ENCODE results near the gene SUOX. TPM values are rescaled to one million over a fixed set of nuclear protein-coding genes. Genes with fewer than 3 reads are reported as not detected.

The SUOX gene
- total and polyA plus RNA-seq, 3 donors from 2014 or later = 9.5 to 14.3 (median 14.1) TPM

DNA sequence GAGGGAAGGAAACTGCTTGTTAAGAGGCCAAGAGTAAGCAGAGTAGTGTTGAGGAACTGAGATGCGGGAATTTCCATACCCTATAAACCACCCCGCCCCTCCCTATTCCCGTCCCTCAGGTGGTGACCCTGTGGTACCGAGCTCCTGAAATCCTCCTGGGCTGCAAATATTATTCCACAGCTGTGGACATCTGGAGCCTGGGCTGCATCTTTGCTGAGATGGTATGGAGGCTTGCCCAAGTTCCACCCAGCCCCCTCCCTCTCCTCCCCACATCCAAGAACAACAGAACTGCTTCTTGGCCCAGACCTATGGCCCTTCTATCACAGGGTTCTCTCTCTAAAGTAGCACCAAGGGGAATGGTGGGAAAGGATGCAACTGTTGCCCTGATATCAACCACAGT lies 27.7 kb upstream of the SUOX start:
- intact Hi-C loops (cut with DNase I; ENCODE audit: low total_unique reads) = no loop called here
- Histone ChIP-seq H3K27ac (no peak overlapping the region), H3K4me1 (peaks cover 29% of the 10 kb centered on the region), H3K4me3 (no peak overlapping the region), H3K27me3 (no peaks in the 10 kb centered on the region), H3K36me3 (ENCODE audit: low read depth, missing control alignments) (no peaks in the 10 kb centered on the region), H3K9me3 (no peaks in the 10 kb centered on the region)
- no peak for TF ChIP-seq POLR2A (IDR thresholded peaks at IDR 0.05)
- TF ChIP-seq, protein P1, sequence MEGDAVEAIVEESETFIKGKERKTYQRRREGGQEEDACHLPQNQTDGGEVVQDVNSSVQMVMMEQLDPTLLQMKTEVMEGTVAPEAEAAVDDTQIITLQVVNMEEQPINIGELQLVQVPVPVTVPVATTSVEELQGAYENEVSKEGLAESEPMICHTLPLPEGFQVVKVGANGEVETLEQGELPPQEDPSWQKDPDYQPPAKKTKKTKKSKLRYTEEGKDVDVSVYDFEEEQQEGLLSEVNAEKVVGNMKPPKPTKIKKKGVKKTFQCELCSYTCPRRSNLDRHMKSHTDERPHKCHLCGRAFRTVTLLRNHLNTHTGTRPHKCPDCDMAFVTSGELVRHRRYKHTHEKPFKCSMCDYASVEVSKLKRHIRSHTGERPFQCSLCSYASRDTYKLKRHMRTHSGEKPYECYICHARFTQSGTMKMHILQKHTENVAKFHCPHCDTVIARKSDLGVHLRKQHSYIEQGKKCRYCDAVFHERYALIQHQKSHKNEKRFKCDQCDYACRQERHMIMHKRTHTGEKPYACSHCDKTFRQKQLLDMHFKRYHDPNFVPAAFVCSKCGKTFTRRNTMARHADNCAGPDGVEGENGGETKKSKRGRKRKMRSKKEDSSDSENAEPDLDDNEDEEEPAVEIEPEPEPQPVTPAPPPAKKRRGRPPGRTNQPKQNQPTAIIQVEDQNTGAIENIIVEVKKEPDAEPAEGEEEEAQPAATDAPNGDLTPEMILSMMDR (IDR thresholded peaks at IDR 0.05) = no peak
- DNase-seq = peak; percentile 54
- 53 to 90% methylated on average over 4 of the region's 4 CpGs for WGBS, 2 donors

DNA sequence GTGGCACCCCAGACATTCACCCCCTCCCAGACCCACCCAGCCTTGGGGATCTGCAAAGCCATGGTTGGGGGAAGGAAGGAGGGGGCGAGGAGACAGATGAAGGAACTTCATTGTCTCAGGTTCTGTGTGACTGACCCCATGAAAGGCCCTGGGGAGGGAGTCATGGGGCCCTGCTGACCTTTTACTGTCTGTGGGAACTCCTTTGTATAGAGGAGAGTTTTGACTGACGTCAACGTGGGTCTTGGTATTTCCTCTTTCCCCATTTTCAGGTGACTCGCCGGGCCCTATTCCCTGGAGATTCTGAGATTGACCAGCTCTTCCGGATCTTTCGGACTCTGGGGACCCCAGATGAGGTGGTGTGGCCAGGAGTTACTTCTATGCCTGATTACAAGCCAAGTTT lies 26.3 kb upstream of the SUOX start:
- no peaks in the 10 kb centered on the region for H3K27me3 ChIP-seq
- no peak for TF ChIP-seq POLR2A (IDR thresholded peaks at IDR 0.05)
- TF ChIP-seq, protein P1 (IDR thresholded peaks at IDR 0.05) = no peak
- H3K36me3 ChIP-seq (ENCODE audit: low read depth, missing control alignments) = no peaks in the 10 kb centered on the region
- H3K9me3 ChIP-seq = no peaks in the 10 kb centered on the region
- no peak overlapping the region for H3K4me3 ChIP-seq
- H3K27ac ChIP-seq = no peak overlapping the region
- H3K4me1 ChIP-seq = peaks cover 27% of the 10 kb centered on the region
- no peak for DNase-seq
- 90 to 93% methylated on average over 7 of the region's 7 CpGs for WGBS, 2 donors
- intact Hi-C loops (cut with DNase I; ENCODE audit: low total_unique reads) = no loop called here

DNA sequence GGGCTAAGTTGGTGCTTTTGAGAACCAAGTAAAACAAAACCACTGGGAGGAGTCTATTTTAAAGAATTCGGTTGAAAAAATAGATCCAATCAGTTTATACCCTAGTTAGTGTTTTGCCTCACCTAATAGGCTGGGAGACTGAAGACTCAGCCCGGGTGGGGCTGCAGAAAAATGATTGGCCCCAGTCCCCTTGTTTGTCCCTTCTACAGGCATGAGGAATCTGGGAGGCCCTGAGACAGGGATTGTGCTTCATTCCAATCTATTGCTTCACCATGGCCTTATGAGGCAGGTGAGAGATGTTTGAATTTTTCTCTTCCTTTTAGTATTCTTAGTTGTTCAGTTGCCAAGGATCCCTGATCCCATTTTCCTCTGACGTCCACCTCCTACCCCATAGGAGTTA lies 25.0 kb upstream of the SUOX start:
- no peaks in the 10 kb centered on the region for H3K27me3 ChIP-seq
- H3K4me3 ChIP-seq = no peak overlapping the region
- H3K36me3 ChIP-seq (ENCODE audit: low read depth, missing control alignments) = no peaks in the 10 kb centered on the region
- WGBS, 2 donors = 62 to 63% methylated on average over 3 of the region's 3 CpGs
- no peaks in the 10 kb centered on the region for H3K9me3 ChIP-seq
- peaks cover 26% of the 10 kb centered on the region for H3K4me1 ChIP-seq
- intact Hi-C loops (cut with DNase I; ENCODE audit: low total_unique reads) = no loop called here
- no peak for DNase-seq
- TF ChIP-seq, protein P1 (IDR thresholded peaks at IDR 0.05) = no peak
- no peak for TF ChIP-seq POLR2A (IDR thresholded peaks at IDR 0.05)
- no peak overlapping the region for H3K27ac ChIP-seq

DNA sequence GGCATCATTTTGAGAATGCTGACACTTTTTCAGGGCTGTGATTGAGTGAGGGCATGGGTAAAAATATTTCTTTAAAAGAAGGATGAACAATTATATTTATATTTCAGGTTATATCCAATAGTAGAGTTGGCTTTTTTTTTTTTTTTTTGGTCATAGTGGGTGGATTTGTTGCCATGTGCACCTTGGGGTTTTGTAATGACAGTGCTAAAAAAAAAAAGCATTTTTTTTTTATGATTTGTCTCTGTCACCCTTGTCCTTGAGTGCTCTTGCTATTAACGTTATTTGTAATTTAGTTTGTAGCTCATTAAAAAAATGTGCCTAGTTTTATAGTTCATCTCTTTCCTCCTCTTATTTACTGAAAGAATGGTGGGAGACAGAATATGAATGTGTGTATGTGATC lies 24.6 kb upstream of the SUOX start:
- intact Hi-C loops (cut with DNase I; ENCODE audit: low total_unique reads) = no loop called here
- 23 to 30% methylated on average over 1 of the region's 1 CpG for WGBS, 2 donors
- Histone ChIP-seq H3K9me3 (no peaks in the 10 kb centered on the region), H3K27me3 (no peaks in the 10 kb centered on the region), H3K36me3 (ENCODE audit: low read depth, missing control alignments) (no peaks in the 10 kb centered on the region), H3K4me3 (no peak overlapping the region), H3K4me1 (peaks cover 26% of the 10 kb centered on the region), H3K27ac (peak overlapping the region; percentile 71 to 93)
- no peak for DNase-seq
- TF ChIP-seq POLR2A (IDR thresholded peaks at IDR 0.05) = no peak
- TF ChIP-seq, protein P1 (IDR thresholded peaks at IDR 0.05) = no peak

DNA sequence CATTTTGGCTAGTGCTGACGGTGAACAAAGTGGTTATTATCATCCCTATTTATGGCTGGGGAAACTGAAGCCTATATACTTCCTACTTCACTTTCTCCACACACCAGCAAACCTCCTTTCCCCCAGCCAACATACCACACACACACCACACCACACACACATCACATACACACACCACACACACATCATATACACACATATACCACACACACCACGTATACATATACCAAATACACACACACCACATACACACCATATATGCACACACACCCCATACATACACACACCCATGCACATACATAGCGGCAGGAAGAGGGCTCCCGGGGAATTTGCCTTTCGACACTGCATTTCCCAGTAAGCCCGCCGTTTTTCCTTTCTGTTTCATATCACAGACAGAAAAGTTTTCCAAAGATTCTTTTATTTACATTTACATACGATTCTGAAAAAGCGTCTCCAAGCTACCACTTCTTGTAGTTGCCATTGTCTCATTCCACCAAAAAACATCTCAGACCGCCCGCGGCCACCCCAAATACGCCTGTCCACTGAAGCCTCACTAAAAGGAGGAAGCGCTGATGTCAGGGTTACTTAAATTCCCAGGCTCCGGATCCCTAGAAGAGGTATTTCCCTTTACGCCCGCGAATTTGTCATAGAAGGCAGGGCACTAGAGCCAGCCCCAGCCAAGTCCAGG lies 24.0 kb upstream of the SUOX start:
- H3K9me3 ChIP-seq = no peaks in the 10 kb centered on the region
- H3K4me1 ChIP-seq = peaks cover 29% of the 10 kb centered on the region
- peak overlapping the region; percentile 59 to 100 for H3K4me3 ChIP-seq
- H3K27me3 ChIP-seq = no peaks in the 10 kb centered on the region
- TF ChIP-seq, protein P1 (IDR thresholded peaks at IDR 0.05) = no peak
- TF ChIP-seq POLR2A (IDR thresholded peaks at IDR 0.05) = no peak
- 1% methylated on average over 18 of the region's 18 CpGs for WGBS, 2 donors
- peak overlapping the region; percentile 71 to 93 for H3K27ac ChIP-seq
- no peaks in the 10 kb centered on the region for H3K36me3 ChIP-seq (ENCODE audit: low read depth, missing control alignments)
- DNase-seq = no peak
- intact Hi-C loops (cut with DNase I; ENCODE audit: low total_unique reads) = no loop called here
